GM12872 (cell line): ENCODE measurements around the gene PIK3R3.

Source experiments
- CTCF ChIP-seq: IDR thresholded peaks from 3 replicates; pipeline ENCODE4 v1.5.1; 2011; ENCODE audit warnings: low read depth, mild to moderate bottlenecking, low read length, moderate library complexity; ENCODE audit not compliant: insufficient read depth

PIK3R3 gene

GRCh38 chr1:46072975-46073374, 59.5 kb downstream of the PIK3R3 start:
- no peak for TF ChIP-seq CTCF

GRCh38 chr1:46070164-46070814, 62.1 kb downstream of the PIK3R3 start:
- TF ChIP-seq CTCF, result no peak

GRCh38 chr1:46068525-46068924, 63.9 kb downstream of the PIK3R3 start:
- no peak for TF ChIP-seq CTCF

- no peak for TF ChIP-seq CTCF
Observed at GRCh38 chr1:46067652-46068051, 64.8 kb downstream of the PIK3R3 start.

GRCh38 chr1:46065405-46065804, 67.0 kb downstream of the PIK3R3 start:
- no peak for TF ChIP-seq CTCF

- no peak for TF ChIP-seq CTCF
Observed at GRCh38 chr1:46064708-46065107, 67.7 kb downstream of the PIK3R3 start.

- no peak for TF ChIP-seq CTCF
Observed at GRCh38 chr1:46062651-46063319, 69.6 kb downstream of the PIK3R3 start.
